GM21576 (cell line): ENCODE results near the gene SETSIP.
"Not testable (repeated sequence)": the region's sequence is repeated elsewhere in the genome, so short reads cannot be mapped to it uniquely, and the experiment has no call there.

Experiments
- ATAC-seq: cut with Tn5 transposase; IDR thresholded peaks from one replicate; pipeline ENCODE4 v1.9.1; 2021; ENCODE audit warnings: mild to moderate bottlenecking, moderate library complexity; ENCODE audit not compliant: unreplicated experiment

The SETSIP gene, protein sequence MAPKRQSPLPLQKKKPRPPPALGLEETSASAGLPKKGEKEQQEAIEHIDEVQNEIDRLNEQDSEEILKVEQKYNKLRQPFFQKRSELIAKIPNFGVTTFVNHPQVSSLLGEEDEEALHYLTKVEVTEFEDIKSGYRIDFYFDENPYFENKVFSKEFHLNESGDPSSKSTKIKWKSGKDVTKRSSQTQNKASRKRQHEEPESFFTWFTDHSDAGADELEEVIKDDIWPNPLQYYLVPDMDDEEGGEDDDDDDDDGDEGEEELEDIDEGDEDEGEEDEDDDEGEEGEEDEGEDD

DNA sequence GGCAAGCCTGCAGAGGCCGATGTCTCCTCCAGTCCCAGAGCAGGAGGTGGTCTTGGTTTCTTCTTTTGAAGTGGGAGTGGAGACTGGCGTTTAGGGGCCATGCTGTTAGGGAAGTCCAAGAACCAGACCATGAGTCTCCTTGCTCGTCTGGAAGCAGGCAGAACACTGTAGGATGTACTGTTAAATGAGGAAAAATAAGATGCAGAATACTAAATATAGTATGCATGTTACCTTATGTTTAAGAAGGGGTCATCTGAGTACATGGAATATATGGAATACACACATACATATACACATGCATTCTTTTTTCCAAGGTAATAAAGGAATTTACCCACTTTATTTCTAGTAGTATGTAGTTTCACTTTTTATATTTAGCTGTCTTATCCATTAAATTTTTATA, at the start of gene SETSIP:
TSS of gene SETSIP (minus strand) at position 101 of the 400 bp plus-strand sequence. CDS start at position 101, 0 bp downstream.
- no peak for ATAC-seq

DNA sequence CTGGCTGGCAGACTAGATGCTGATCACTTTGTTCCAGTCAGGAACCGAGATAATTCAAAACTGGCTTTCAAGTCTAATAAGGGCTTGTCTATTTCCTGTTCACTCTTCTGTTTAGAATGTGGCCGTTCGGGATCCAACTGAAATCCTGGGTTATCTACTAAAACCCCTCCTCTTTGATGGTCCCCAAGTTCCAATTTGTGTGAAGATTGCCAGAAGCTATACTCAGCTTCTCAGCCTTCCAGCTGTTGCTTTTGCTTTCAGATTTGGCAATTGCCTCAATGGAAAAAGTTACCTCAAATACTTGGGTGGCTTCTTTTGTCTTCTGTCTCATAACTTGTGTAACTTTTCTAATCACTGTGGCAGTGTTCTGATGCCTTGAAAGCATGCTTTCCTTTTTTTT, 48.7 kb upstream of the SETSIP start:
- no peak for ATAC-seq

DNA sequence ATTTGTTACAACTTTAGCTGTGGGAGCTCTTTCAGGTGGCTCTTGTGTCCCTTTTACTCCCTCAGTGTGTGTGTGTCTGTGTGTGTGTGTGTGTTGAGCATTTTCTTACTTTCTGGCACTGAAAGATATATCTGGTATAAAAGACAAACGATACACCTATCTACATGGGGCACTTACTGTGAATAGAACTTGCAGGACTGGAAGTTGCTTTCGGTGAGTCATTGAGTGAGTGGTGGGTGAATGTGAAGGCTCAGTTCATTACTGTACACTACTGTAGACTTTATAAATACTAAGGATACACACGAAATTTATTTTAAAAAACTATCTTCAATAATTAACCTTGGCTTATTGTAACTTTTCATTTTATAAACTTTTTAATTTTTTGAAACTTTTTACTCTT, 43.6 kb upstream of the SETSIP start:
- ATAC-seq, result no peak

DNA sequence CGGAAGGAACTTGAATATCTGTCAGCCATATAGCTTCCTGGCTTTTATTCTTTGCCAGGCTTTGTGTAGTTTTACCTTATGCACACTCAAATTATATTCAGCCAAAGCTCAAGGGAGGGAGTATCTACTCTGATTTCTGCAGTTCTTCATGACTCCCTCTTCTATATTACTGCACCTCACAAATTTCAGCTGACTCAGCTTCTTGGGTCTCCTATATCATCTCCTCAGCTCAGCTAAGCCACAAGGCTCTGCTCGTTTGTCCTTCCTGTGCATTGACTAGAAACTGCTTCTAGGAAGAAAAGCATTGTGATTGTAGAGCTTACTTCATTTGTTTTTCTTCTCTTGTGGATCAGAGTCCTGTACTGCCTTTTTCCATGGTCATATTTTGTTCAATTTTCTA, 42.3 kb upstream of the SETSIP start:
- ATAC-seq, result no peak

DNA sequence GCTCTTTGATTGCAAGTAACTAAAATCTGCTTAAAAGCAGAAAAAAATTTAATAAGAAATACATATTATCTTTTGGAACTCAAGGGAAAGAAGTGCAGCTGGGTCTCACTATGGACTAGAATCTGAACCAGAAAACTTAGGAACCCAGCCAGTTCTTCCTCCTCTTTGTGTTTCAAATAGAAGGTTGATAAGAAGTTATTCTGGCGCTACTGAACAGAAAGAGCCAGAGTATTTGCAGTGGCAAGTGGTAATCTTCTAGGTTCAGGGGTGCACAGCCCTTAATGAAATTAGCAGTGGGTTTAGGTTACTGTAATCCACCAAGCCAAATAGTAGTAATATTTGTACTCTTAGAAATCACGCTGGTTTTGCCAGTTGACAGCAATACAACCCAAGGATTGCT, 33.4 kb upstream of the SETSIP start:
- no peak for ATAC-seq

DNA sequence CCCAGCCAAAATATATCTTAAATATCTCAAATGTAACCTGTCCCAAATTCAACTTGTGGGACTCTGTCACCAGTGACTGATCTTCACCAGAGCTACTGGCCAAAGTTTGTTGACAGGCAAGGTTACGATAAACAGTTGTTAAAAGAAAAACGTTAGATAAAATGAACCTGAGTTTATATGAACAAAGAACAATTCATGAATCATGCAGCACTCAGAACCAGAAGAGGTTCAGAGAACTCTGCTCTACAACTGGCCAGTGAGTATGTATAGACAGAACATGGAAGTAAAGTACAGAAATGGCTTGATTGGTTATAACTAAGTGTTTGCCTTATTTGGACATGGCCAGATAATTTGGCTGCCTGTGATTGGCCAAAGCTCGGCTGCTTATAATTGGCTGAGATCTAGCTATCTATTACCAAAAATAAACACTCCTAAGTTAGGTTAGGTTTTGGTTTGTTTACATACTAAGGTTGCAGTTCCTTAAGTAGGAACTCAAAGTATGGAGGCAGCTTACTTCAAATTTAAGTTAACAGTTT, 30.4 kb upstream of the SETSIP start:
- no peak for ATAC-seq

DNA sequence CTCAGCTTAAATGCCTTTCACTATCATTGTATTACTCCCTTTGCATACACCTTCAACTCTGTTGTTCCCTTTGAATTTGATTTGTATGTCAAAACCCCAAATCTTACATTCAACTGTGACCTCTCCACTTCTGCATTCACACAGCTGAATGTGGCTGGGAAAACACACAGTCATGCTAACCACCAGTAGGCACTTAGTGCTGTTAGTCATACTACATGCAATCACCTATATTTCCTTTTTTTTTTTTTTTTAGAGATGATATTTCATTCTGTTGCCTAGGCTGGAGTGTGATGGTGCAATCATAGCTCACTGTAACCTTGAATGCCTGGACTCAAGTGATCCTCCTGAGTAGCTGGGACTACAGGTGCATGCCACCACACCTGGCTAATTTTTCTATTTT, 21.1 kb upstream of the SETSIP start:
- no peak for ATAC-seq

DNA sequence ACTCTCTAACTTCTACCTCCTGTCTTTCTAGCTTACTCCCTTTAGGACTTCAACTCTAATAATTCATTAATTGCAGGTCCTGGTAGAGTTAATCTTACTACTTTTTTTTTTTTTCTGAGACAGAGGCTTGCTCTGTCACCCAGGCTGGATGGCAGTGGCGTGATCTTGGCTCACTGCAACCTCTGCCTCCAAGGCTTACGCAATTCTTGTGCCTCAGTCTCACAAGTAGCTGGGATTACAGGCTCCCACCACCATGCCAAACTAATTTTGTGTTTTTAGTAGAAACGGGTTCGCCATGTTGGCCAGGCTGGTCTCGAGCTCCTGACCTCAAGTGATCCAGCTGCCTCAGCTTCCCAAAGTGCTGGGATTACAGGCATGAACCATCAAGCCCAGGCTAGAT, 20.7 kb upstream of the SETSIP start:
- ATAC-seq, result no peak

DNA sequence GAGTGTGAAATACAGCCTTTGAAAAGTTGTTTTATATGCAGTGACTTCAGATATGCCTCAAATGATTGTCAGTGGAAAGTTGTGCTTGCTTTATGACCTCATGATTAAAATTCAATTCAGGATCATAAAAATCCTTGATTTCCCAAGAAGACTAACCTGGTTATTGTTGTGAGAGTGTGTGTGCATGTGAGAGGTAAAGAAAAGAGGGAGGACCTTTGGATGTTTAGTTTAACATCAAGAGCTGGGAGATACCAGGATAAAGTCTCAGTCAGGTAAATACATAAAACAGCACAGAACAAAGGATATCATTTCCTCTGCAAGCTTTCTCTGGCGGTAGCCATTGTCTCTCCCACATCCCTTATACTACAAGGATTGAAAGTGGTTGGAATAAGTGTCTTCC, 19.4 kb upstream of the SETSIP start:
- ATAC-seq, result no peak

DNA sequence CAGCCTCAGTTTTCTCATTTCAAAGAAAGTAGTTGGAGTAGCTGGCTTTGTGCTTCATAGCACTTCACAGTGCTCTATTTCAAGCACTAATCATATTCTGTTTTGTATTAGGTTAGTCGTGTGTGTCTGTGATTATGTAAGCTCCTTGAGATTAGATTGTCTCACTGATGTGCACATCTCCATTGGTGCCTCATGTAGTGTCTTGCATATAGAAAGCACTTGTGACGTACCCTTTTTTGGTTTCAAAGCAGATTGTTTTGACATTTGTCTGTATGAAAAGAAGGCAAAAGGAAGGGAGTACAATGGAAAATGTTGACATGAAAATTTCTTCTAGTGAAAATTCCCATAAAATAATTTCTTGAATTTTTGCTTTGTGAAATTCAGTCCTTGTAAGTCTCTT, 18.9 kb upstream of the SETSIP start:
- ATAC-seq, result no peak

DNA sequence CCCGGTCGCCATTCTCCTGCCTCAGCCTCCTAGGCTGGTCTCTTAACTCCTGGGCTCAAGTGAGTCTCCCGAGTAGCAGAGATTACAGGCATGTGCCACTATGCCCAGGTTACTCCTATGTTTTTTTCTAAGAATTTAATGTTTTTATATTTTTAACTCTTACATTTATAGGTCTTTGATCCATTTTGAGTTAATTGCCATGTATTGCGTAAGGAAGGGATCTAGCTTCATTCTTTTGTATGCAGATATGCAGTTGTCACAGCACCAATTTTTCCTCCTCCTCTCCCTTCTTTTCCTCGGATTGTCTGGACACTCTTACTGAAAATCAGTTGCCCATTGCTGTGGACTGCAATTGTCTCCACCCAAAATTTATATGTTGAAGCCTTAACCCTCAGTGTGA, 16.4 kb upstream of the SETSIP start:
- no peak for ATAC-seq

DNA sequence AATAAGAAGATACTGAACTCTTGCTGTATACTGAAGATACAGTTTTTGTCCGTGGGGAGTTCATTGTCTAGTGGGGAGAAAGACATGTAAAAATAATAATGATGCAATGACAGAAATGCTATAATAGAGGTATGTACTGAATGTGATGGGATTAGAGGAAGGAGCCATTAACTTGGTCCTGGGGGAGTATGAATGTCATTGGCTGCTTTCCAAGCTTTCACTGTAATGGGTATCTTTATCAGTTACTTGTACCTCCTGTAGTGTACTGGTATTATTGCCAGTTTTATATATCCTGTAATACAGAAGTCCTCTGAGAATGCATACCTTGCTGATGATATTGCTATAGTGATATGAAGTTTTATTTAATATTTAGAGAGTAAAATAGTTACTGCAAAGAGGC, 12.3 kb upstream of the SETSIP start:
- ATAC-seq, result no peak

DNA sequence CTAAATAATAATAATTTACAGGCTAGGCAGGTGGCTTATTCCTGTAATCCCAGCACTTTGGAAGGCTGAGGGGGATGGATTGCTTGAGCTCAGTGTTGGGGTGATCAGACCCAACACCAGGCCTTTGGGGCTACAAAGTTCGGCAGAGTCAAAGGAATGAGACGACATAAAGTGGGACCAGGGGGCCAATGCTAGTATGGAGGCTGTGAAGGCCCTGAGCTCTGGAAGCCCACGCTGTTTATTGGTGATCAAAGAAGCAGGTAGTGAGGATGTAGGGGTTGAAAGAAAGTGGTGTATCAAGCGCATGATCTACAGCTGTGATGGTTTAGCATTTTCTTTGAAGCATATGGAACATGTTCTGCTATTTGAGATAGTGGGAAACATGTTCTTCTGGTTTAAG, 10.5 kb upstream of the SETSIP start:
- ATAC-seq, result no peak

DNA sequence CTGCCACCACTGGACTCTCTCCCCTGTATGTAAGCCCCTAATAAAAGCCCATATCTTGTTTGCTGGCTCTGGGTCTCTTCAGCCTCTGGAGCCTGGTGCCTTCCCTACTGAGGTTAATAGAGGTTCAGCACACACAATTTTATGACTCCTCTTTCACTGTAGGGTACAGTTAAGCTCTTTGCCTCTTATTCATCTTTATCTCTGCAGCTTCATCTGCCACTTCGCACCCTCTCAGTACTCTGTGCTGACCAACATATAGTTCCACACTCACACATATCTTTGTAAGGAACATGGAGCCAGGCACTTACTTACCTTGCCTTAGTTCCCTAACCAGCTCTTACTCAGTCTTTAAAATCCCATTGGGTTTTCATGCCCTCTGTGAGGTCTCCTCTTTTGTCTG, 9.4 kb upstream of the SETSIP start:
- no peak for ATAC-seq

DNA sequence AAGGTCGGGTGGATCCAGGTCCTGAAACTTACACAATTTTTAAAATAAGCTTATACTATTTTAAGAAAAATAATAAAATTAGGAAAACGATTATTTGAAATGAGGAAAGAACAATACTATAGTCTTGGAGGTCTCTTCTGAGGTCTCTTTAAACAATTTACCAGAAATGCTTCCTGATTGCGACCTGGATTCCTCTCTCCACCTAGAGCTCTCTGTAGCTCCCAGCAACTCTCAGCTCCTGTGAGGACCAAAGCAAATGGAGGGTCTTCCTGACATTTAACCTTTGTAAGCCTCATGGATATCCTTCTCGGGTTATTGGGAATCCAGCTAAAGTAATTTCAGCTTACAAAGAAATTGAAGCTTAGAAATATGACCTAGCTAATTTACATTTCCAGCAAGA, 5.8 kb upstream of the SETSIP start:
- no peak for ATAC-seq

DNA sequence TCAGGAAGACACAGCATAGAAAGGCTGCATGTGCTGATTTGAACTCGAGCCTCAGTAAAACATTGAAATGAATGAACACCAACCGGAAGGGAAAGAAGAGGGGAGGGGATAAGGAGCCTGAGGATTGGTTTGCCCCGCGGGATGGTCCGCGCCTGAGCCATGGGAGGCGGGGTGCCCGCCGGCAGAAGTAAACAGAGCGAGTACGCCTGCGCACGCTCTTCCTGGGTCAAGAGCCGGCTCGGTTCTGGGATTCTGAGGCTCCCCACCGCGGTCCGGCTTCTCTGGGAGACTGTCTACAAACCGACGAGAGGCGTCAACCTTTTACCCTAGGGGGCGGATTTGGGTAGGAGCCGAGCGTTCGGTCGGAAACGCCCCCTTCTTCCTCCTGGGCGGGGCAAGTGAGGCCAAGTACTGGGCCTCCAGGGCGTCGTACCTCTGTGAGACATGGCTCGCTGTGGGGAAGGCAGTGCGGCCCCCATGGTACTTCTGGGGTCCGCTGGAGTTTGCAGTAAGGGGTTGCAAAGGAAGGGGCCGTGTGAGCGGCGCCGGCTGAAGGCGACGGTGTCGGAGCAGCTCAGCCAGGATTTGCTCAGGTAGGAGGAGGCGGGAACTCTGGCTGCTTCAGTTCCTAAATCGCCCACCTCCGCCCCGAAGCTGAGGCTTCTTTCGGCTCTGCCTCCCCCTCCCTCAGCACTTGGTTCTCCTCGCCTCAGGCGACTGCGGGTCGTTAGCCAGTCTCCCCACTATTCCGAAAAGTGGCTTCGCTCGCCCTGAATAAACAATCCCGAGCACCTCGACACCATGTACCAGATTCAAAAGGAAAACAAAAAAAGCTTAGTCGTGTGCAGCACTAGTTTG, 5.1 kb upstream of the SETSIP start, which contains the start of gene BTBD8:
TSS of gene BTBD8 (plus strand) at position 218 of the 858 bp plus-strand sequence. CDS start at position 445, 227 bp downstream.
- ATAC-seq, result peak; percentile 97

DNA sequence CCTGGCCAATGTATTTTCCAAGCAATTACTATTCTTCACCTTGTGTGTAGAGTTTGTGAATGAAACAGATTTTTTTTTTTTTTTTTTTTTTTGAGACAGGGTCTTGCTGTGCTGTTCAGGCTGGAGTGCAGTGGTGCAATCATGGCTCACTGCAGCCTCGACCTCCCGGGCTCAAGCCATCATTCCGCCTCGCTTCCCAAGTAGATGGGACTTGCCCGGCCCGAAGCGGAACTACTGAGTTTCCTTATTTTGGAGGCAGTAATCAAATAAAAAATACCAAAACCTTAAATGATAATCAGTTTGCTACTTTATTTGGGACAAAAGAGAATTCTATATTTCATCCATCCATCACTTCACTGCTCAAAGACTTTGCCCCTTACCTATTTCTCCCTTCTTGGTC, 4.2 kb upstream of the SETSIP start:
- no peak for ATAC-seq

DNA sequence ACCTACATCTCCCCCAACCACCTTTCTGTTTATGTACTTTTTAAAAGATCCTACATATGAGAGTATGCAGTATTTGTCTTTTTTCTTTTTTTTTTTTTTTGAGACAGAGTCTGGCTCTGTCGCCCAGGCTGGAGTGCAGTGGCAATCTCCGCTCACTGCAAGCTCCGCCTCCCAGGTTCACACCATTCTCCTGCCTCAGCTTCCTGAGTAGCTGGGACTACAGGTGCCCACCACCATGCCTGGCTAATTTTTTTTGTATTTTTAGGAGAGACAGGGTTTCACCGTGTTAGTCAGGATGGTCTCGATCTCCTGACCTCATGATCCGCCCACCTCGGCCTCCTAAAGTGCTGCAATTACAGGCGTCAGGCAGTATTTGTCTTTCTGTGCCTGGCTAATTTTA, 2.9 kb upstream of the SETSIP start:
- ATAC-seq, result not testable (repeated sequence)

DNA sequence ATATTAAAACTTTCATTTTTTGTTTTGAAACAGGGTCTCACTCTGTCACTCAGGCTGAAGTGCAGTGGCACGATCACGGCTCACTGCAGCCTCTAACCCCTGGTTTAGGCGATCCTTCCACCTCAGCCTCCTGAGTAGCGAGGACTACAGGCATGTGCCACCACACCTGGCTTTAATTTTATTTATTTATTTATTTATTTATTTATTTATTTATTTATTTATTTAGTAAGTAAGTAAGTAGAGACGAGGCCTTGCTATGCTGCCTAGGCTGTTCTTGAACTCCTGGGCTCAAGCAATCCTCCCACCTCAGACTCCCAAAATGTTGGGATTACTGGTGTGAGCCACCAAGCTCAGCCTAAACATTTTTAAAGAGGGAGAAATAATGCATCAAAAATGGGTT, 1.2 kb upstream of the SETSIP start:
- no peak for ATAC-seq

DNA sequence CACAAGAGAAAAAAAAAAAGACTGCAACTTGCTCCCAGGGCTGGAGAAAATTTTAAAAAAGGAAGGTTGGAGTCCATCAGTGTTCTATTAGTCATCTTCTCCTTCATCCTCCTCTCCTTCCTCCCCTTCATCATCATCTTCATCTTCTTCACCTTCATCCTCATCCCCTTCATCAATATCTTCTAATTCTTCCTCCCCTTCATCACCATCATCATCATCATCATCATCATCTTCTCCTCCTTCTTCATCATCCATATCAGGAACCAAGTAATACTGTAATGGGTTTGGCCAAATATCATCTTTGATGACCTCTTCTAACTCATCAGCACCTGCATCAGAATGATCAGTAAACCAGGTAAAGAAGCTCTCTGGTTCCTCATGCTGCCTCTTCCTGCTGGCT, 765 bp downstream of the SETSIP start:
- not testable (repeated sequence) for ATAC-seq

DNA sequence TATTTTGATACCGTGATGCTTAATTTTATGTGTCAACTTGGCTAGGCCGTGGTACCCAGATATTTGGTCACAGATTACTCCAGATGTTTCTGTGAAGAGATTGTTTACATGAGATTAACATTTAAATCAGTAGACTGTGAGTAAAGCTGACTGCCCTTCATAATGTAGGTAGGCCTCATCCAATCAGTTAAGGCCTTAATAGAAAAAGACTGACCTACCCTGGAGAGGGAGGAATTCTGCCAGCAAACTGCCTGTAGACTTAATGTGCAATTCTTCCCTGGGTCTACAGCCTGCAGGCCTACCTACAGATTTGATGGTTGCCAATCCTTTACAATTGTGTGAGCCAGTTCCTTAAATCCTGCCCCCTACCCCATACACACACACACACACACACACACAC, 4.3 kb downstream of the SETSIP start:
- no peak for ATAC-seq

DNA sequence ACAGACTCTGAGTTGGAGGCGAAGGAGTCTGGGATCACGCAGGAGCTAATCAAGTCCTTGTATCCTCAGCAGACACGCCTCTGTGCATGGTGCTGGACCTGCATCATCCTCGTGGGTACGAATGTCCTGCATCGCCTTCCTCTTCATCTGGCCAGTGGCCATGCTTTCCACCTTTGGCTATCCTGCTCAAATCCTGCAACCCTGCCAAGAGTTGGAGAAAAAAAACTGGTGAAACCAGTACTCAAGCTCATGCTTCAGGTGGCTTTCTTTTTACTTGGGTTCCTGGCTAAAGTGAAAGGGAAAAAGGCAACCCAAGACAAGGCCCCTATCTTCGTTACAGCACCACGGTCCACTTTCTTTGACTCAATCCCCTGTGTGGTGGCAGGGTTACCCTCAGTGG, 8.9 kb downstream of the SETSIP start:
- no peak for ATAC-seq
